WTC11 (cell line): ENCODE data around the gene TBL1Y.

Experiments used
- CTCF ChIP-seq: fragments of 200-600 bp; IDR thresholded peaks from 2 replicates; pipeline ENCODE4 v1.8.0; 2022; ENCODE audit warnings: antibody characterized with exemption
- ELF4 ChIP-seq: sonication (generic); formaldehyde crosslinking; IDR thresholded peaks from 2 replicates; pipeline ENCODE4 v1.8.1; 2022; ENCODE audit warnings: low read depth, mild to moderate bottlenecking, moderate library complexity, missing genetic modification reagents
- JUN ChIP-seq: sonication (generic); formaldehyde crosslinking; IDR thresholded peaks from 2 replicates; pipeline ENCODE4 v1.8.0; 2023; ENCODE audit warnings: mild to moderate bottlenecking, missing genetic modification reagents
- MAX ChIP-seq: sonication (generic); formaldehyde crosslinking; IDR thresholded peaks from 2 replicates; pipeline ENCODE4 v1.8.0; 2022; ENCODE audit warnings: mild to moderate bottlenecking, missing genetic modification reagents
- SMAD3 ChIP-seq: sonication (generic); formaldehyde crosslinking; IDR thresholded peaks from 2 replicates; pipeline ENCODE4 v1.8.0; 2022; ENCODE audit warnings: missing genetic modification reagents, mild to moderate bottlenecking, borderline replicate concordance
- USF1 ChIP-seq: sonication (generic); formaldehyde crosslinking; IDR thresholded peaks from 2 replicates; pipeline ENCODE4 v1.8.0; 2022; ENCODE audit warnings: mild to moderate bottlenecking, missing genetic modification reagents
- ZBTB21 ChIP-seq: sonication (generic); formaldehyde crosslinking; IDR thresholded peaks from 2 replicates; pipeline ENCODE4 v1.8.1; 2023; ENCODE audit warnings: mild to moderate bottlenecking, missing genetic modification reagents, borderline replicate concordance

GRCh38 chrY:7092836-7093235 is 182.3 kb downstream of the TBL1Y start:
- TF ChIP-seq CTCF (no peak), MAX (no peak), JUN (CRISPR knock-in tag) (no peak), ELF4 (no peak), ZBTB21 (no peak), SMAD3 (no peak), USF1 (CRISPR knock-in tag) (no peak)
